Measurements from ENCODE around the gene STARD13. TPM values are rescaled to one million over a fixed set of nuclear protein-coding genes. Genes with fewer than 3 reads are reported as not detected.

Gene STARD13
- polyA plus RNA-seq, 3 donors from 2014 or later, result not detected

DNA sequence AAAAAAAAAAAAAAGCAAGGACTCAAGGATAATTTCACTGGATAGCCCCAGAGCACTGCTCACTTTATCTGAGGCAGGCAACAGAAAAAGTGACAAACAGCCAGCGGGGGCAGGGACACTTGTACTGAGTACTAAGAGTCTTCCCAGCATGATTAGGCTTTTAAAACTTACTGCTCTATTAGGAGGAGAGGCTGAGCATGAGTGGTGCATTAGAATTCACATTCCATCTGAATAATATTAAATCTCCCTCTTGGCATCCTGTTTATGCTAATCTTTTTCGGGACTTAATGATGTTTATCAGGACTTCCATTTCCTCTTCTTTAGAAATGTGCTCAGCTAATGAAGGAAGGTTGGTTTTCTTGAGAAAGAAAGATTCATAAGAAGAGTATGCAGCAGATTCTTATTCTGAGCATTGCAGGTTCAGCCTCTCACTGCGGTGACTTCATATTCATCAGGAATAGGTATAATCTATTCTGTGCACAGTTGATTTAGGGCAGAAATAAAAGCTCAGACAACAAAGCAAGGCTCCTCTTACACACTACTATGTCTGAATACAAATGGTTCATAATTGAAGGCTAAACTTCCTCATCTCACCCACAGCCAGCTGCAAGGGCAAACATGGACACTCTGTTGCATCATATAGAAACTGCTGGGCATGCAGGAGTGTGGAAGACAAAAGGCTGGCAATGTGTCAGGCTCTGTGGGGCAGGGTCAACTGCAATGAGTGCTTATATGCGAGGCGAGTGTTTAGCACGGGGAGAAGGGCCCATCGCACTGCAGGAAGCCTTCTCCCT lies 162.3 kb downstream of the STARD13 start:
- H3K4me3 Mint-ChIP-seq, result no peak overlapping the region
- no peaks in the 10 kb centered on the region for H3K36me3 Mint-ChIP-seq
- peaks cover 2 to 3% (median 3%) of the 10 kb centered on the region in 3 donors for H3K27me3 Mint-ChIP-seq (ENCODE audit: low read depth in 3 of 3)
- no peak overlapping the region for H3K27ac Mint-ChIP-seq
- H3K4me1 Mint-ChIP-seq, result no peaks in the 10 kb centered on the region
- H3K9me3 Mint-ChIP-seq, result peaks cover 0 to 1% (median 0%) of the 10 kb centered on the region in 6 donors
- DNase-seq, result no peak

DNA sequence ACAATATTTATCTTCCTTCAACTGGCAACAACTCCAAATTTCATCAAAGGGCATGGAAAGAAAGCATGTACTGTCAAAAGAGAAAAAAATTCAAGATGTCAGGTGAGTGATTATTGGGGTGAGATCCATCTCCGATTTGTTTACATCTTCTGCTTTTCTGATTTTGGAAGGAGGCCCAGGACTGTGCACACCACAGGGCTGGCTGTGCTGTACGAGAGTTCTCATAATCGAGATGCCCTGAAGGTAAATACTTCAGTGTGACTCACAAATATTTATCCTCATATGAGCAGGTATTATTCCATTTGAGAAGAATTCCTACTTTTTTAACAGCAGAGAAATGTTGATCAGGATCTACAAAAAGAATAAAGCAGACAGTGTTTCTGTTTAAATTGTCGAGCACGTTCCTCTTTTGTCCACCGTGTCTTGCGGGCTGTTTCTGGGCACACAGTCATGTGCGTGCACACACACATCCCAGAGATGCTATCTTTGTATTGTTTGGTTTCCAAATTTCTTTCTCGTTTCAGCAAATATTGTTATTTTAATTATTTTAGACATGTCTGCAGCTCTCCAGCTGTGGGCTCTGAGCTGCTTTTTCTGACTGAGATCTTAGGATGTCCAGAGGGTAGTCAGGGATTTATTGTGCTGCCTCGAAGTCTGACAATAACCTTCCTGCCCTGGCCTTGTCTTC lies 165.6 kb downstream of the STARD13 start:
- Mint-ChIP-seq H3K4me3 (no peak overlapping the region), H3K9me3 (peaks cover 0 to 1% (median 0%) of the 10 kb centered on the region in 6 donors), H3K27ac (no peak overlapping the region), H3K27me3 (ENCODE audit: low read depth in 3 of 3) (peaks cover 0 to 3% (median 3%) of the 10 kb centered on the region in 3 donors), H3K4me1 (no peaks in the 10 kb centered on the region), H3K36me3 (no peaks in the 10 kb centered on the region)
- DNase-seq, result no peak

DNA sequence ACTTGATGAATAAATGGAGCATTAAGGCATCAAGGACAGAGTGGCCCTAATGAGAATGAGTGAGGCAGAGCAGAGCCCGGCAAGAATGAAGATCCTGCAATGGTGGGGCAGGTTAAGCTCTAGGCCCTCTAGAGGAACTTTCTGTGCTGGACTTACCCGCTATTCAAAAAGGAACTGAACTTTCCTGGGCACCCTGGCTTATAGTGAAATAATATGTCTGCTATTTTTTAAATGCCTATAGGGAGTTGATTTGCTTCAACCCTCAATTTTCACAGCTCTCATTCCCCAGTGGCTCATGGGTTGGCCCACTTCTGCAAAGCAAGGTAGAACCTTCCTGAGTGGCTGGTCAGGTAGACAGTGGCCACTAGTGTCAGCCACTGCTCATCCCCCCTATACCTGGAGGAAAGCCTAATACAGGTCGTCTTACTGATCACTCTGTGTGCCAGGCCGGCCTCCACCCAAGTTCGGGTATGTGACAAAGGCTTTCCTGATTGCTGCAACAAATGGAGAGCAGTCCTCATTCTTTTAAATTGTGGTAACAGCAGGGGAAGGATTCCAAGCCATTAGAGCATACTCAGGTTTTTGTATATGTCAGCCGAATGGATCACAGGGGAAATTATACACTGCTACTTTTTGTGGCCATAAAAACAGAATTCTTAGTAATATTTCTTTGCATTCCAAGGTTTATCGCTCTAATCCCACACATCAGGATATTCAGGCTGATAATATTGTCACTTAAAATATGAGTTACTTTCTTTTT lies 166.4 kb downstream of the STARD13 start:
- H3K4me3 Mint-ChIP-seq, result no peak overlapping the region
- no peak for DNase-seq
- H3K36me3 Mint-ChIP-seq, result no peaks in the 10 kb centered on the region
- H3K9me3 Mint-ChIP-seq, result peaks cover 0 to 1% (median 0%) of the 10 kb centered on the region in 6 donors
- no peak overlapping the region for H3K27ac Mint-ChIP-seq
- no peaks in the 10 kb centered on the region for H3K4me1 Mint-ChIP-seq
- peaks cover 0 to 4% (median 3%) of the 10 kb centered on the region in 3 donors for H3K27me3 Mint-ChIP-seq (ENCODE audit: low read depth in 3 of 3)

DNA sequence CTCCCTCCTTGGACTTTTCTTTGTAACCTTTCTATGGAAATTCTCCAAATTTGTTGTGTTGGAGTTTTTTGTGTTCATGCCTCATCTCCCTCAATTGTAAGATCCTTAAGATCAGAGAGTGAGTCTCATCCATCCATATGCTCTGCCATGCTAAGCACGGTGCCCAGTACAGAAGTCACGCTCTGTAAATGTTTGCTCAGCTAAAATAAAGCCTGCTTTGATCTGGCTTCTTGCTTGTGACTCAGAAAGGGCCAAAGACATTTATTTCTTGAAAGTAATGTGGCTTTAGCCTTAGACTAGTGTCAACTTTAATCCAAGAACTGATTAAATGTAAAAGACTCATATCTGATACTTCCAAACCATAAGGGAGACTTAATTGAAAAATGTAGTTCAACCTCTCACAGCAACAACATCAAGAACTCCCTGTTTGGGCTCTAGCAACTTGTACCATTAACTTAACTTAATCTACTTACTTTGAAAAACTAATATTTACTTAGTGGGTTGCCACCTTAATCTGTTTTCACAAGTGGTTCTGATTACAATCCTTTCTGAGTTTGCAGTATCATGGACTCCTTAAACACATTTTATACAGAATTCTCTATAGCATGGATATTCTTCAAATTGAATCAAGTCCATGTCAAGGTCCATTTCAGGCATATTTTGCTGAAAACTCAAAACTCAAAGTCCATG lies 169.1 kb downstream of the STARD13 start:
- H3K27me3 Mint-ChIP-seq (ENCODE audit: low read depth in 3 of 3), result peaks cover 0 to 3% (median 1%) of the 10 kb centered on the region in 3 donors
- DNase-seq, result no peak
- H3K27ac Mint-ChIP-seq, result no peak overlapping the region
- no peaks in the 10 kb centered on the region for H3K4me1 Mint-ChIP-seq
- H3K36me3 Mint-ChIP-seq, result no peaks in the 10 kb centered on the region
- H3K9me3 Mint-ChIP-seq, result no peaks in the 10 kb centered on the region
- no peak overlapping the region for H3K4me3 Mint-ChIP-seq

DNA sequence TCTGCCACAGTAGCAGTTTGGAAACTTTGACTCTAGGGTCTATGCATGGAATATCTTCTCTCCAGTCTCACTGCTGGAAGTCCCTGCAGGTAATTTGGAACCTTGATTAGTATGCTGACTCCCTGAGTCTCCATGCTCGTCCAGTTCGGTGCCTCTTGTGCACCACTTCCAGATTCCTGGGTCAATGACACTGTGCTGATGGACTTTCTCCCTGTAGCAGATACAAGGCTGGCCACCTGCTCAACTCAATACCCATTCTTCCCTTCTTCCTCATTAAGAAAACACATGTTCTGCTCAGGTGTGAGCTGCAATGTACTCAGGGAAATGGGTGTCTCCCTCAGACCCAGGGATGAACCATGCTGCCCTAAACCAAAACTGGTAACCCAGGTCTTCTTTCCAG lies 170.3 kb downstream of the STARD13 start:
- H3K36me3 Mint-ChIP-seq, result no peaks in the 10 kb centered on the region
- no peak for DNase-seq
- H3K4me1 Mint-ChIP-seq, result no peaks in the 10 kb centered on the region
- no peak overlapping the region for H3K4me3 Mint-ChIP-seq
- peaks cover 0 to 3% (median 1%) of the 10 kb centered on the region in 3 donors for H3K27me3 Mint-ChIP-seq (ENCODE audit: low read depth in 3 of 3)
- H3K9me3 Mint-ChIP-seq, result no peaks in the 10 kb centered on the region
- no peak overlapping the region for H3K27ac Mint-ChIP-seq

DNA sequence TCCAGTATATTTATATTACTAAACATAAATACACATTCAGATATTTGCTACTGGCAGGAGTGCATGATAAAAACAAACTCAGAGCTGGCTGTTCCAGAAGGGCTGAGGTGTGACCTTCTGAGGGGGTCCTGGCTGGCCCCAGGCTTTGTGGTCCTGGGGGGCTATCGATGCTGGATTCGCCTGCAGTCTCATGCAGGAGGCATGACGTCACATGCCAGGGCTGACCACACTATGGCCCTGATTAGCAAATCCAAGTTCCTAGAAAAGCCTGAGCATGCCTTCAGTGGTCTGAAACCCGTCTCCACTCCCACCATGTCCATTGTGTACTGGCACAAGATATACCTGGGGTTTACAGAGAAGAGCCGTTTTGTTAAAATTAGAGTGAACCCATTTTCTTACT lies 171.4 kb downstream of the STARD13 start:
- Mint-ChIP-seq H3K27me3 (ENCODE audit: low read depth in 3 of 3) (peaks cover 0 to 3% (median 1%) of the 10 kb centered on the region in 3 donors), H3K4me3 (no peak overlapping the region), H3K27ac (no peak overlapping the region), H3K4me1 (no peaks in the 10 kb centered on the region), H3K9me3 (no peaks in the 10 kb centered on the region), H3K36me3 (no peaks in the 10 kb centered on the region)
- DNase-seq, result no peak

DNA sequence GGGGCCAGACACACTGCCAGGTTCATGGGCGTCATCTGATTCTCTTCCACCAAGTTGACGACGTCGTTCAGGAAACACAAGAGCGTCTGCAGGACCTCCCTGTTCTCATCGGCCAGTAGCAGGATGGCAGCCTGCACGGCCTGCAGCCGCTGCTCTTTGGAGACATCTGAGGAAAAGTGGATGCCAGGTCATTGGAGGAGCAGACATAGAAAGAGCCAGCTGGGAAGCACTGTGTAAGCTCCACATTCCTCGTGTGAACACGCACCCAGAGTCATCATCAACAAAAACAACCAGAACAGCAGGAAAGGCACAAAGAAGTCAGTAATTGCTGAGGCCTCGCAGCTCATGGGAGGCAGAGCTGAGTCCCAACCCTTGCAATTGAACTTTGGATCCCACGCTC lies 172.8 kb downstream of the STARD13 start:
- H3K9me3 Mint-ChIP-seq, result no peaks in the 10 kb centered on the region
- H3K36me3 Mint-ChIP-seq, result no peaks in the 10 kb centered on the region
- no peak overlapping the region for H3K4me3 Mint-ChIP-seq
- no peaks in the 10 kb centered on the region for H3K4me1 Mint-ChIP-seq
- H3K27ac Mint-ChIP-seq, result no peak overlapping the region
- no peak for DNase-seq
- H3K27me3 Mint-ChIP-seq (ENCODE audit: low read depth in 3 of 3), result peaks cover 0 to 6% (median 1%) of the 10 kb centered on the region in 3 donors

DNA sequence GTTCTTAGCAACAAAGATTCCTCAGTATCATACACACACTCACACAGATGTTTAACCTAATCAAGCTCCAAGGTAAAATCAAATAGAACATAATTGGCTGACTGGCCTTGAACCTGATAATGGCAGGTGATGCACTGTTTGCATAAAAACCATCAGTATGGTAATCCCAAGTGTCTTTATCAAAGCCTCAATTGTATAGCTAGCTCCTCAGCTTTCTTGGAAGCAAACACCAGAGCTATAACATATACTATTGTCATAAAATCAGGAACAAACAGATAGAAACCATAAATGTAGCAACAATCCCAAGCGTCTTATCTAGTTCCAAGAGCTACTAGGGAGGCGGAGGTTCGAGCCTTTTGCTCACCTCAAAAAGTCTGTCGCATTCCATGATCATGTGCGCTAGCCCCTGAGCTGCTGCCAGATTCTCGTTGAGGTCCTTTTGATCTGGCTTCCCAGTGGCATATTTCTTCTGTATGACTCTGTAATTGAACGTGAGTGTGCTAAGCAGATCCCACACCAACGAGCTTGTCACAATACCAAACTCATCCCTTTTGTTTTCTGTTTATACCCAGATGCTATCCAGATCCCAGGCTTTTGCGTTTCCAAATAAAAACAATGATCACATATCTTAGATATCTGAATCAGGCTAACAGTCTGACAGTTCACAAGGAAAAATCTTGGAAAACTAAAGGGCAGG lies 174.0 kb downstream of the STARD13 start:
- peaks cover 0 to 6% (median 1%) of the 10 kb centered on the region in 3 donors for H3K27me3 Mint-ChIP-seq (ENCODE audit: low read depth in 3 of 3)
- no peak overlapping the region for H3K27ac Mint-ChIP-seq
- H3K4me3 Mint-ChIP-seq, result no peak overlapping the region
- no peaks in the 10 kb centered on the region for H3K4me1 Mint-ChIP-seq
- no peak for DNase-seq
- H3K36me3 Mint-ChIP-seq, result no peaks in the 10 kb centered on the region
- H3K9me3 Mint-ChIP-seq, result no peaks in the 10 kb centered on the region

DNA sequence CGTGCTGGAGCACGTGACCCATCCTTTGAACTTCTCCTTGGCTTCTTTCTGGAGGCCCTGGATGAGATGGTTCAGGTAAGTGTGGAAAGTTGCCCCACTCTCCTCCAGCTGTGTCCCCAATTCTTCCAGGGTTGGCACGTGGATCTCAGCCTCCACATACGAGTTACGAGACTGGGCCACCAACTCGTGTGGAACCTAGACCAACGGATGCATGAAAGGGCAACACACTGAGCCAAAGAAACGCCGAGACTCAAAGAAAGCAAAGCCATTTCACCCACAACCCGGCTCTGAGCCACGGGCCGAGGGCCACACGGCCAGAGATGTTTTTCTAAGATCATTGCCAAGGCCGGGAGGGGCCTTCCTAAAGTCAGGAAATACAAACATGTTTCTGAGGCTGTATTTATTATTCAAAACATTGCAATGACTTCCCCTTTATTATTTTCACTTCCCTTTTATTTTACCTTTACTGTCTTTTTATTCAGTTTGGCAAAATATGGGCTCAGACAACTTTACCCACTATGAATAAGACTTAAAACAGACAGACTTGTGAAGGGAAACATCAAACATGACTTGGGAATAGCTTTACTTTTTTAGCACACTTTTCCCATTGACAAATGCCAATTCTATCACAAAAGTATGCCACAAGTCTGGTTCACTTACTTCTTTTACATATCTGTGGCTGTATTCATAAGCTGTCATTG lies 174.7 kb downstream of the STARD13 start:
- Mint-ChIP-seq H3K36me3 (no peaks in the 10 kb centered on the region), H3K4me3 (no peak overlapping the region), H3K27ac (no peak overlapping the region), H3K27me3 (ENCODE audit: low read depth in 3 of 3) (peaks cover 0 to 8% (median 1%) of the 10 kb centered on the region in 3 donors), H3K4me1 (no peaks in the 10 kb centered on the region), H3K9me3 (peaks cover 0 to 3% (median 0%) of the 10 kb centered on the region in 6 donors)
- no peak for DNase-seq

DNA sequence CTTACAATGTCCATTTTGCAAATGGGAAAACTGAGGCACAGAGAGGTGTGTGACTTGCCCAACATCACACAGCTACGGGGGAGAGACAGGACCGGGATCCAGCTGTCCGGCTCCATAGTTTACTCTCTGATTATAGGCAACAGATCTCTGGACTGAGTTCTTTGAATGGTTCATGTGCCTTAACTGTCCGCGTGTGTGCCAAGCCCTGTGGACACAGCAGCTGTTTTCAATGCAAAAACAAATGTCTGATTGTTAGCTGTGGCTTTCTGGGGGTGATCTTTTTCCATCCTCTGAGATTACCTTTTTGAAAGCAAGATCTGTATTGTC lies 175.2 kb downstream of the STARD13 start:
- no peak overlapping the region for H3K27ac Mint-ChIP-seq
- DNase-seq, result no peak
- H3K4me1 Mint-ChIP-seq, result no peaks in the 10 kb centered on the region
- H3K27me3 Mint-ChIP-seq (ENCODE audit: low read depth in 3 of 3), result peaks cover 0 to 8% (median 1%) of the 10 kb centered on the region in 3 donors
- H3K36me3 Mint-ChIP-seq, result no peaks in the 10 kb centered on the region
- peaks cover 0 to 3% (median 0%) of the 10 kb centered on the region in 6 donors for H3K9me3 Mint-ChIP-seq
- H3K4me3 Mint-ChIP-seq, result no peak overlapping the region

DNA sequence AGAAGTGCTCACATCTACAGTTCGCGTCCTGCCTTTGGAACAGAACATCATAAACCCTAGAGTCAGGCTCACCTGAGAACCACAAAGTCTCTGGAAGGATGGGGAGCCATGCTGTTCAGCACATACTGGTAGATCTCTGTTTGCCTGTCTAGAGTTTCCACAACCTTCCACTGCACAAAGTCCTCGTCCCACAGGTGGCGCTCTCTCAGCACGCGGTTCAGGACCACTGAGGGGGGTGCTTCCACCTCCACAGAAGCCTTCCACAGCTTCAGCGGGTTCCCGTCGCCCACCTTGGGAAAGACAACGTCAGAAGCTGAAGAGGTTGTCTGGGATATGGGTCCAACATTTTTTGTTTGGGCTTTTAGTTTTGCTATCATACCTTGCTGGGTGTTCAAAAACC lies 175.8 kb downstream of the STARD13 start:
- DNase-seq, result no peak
- peaks cover 0 to 3% (median 0%) of the 10 kb centered on the region in 6 donors for H3K9me3 Mint-ChIP-seq
- H3K4me3 Mint-ChIP-seq, result no peak overlapping the region
- H3K27me3 Mint-ChIP-seq (ENCODE audit: low read depth in 3 of 3), result peaks cover 0 to 8% (median 1%) of the 10 kb centered on the region in 3 donors
- no peak overlapping the region for H3K27ac Mint-ChIP-seq
- no peaks in the 10 kb centered on the region for H3K4me1 Mint-ChIP-seq
- no peaks in the 10 kb centered on the region for H3K36me3 Mint-ChIP-seq

DNA sequence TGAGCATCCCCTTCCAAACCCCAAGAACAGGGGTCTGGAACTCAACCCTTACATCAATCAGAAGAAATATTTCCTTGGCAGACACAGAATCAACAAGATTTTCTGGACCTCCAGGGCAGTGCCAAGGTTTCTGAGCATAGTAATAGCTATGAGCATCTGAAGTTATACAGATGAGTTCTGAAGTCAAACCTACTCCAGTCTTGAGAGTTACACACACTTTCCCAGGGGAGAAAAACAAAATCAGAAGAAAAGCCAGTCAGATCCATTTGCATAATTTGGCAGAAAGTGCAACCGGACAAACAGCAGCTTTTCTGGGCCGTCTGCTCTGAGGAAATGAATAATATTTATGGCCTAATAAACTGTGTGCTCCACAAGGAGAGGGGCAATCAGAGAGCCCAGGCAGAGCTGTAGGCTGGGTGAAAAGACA lies 176.3 kb downstream of the STARD13 start:
- H3K4me1 Mint-ChIP-seq, result no peaks in the 10 kb centered on the region

More for the DNA sequence above, 176.3 kb downstream of the STARD13 start:
- peaks cover 0 to 8% (median 1%) of the 10 kb centered on the region in 3 donors for H3K27me3 Mint-ChIP-seq (ENCODE audit: low read depth in 3 of 3)
- no peaks in the 10 kb centered on the region for H3K36me3 Mint-ChIP-seq
- peaks cover 0 to 3% (median 0%) of the 10 kb centered on the region in 6 donors for H3K9me3 Mint-ChIP-seq
- no peak overlapping the region for H3K4me3 Mint-ChIP-seq
- no peak overlapping the region for H3K27ac Mint-ChIP-seq
- DNase-seq, result no peak

All from immature natural killer cell (primary cell).